SIG-M5 treated with dmso at 0.1 percent for 504 hours (cell line): ENCODE data around the gene B3GAT2.
"Not testable (repeated sequence)": the region's sequence is repeated elsewhere in the genome, so short reads cannot be mapped to it uniquely, and the experiment has no call there.

Experiments
- DNase-seq: peaks from one replicate; lab custom pipeline; 2025; ENCODE audit not compliant: unreplicated experiment; lab: John Stamatoyannopoulos, UW

B3GAT2 gene, protein sequence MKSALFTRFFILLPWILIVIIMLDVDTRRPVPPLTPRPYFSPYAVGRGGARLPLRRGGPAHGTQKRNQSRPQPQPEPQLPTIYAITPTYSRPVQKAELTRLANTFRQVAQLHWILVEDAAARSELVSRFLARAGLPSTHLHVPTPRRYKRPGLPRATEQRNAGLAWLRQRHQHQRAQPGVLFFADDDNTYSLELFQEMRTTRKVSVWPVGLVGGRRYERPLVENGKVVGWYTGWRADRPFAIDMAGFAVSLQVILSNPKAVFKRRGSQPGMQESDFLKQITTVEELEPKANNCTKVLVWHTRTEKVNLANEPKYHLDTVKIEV

DNA sequence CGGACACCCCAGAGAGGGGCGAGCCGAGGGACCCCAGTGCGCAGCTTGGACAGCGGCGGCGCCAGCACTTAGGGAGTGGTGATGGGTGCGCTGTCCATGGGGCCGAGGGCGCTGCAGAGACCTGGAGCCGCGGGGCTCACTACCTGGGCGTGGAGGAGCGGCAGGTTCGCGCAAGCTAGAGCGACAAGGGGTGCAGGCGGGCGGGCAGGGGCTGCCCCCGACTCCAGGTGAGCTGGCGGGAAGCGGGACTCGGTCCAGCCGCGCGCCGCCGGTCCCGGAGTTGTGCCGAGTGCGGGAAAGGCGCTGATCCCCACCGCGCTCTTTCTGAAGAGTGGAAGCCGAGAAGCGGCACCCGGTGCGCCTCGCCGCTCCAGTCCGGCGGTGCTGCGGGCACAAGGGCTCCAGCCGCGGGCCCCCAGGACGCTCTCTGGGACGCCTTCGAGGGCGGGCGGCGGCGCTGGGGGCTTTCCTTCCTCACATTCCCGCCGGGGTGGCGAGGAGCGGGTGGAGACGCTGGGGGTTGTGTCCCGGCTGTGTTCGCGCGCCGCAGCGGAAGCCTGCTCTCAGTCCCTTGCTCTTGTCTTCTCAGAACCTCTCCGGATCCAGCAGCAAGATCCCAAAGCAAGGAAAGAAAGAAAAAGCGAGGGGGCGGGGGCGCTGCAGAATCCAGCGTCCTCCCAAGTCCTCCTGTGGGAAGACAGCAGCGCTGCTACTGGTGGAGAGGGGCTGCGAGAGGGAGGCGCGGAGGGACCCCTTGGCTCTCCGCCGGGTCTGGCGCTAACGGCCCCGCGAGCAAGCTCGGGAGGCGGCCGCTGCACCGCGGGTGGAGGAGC, at the start of gene B3GAT2:
Gene B3GAT2 (minus strand): TSS at position 610 of the 833 bp plus-strand sequence. CDS start 631 bp downstream, outside the sequence.
- no peak for DNase-seq

DNA sequence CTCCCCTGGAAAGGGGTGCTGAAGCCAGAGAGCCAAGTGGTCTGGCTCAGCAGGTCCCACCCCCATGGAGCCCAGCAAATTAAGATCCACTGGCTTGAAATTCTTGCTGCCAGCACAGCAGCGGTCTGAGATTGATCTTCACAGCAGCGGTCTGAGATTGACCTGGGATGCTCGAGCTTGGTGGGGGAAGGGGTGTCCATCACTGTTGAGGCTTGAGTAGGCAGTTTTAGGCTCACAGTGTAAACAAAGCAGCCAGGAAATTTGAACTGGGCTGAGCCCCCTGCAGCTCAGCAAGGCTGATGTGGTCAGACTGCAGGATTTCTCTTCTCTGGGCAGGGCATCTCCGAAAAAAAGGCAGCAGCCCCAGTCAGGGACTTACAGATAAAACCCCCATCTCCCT, 41.3 kb upstream of the B3GAT2 start:
- DNase-seq = no peak

DNA sequence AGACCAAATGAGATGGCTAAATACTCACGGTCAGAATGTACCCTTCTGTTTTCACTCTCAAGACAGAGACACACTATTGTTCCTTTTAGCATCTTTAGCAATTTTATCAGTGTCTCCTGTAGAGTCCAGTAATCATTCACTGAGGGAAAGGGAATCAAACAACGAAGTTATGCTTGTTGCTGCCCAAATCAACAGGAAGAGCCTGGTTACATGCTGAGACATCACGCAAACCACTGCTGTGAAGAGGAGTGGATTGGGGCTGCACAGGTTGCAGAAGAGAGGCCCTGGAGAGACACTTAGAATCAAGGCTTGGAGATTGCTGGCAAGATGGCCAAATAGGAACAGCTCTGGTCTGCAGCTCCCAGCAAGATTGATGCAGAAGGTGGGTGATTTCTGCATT, 40.5 kb upstream of the B3GAT2 start:
- DNase-seq = no peak

DNA sequence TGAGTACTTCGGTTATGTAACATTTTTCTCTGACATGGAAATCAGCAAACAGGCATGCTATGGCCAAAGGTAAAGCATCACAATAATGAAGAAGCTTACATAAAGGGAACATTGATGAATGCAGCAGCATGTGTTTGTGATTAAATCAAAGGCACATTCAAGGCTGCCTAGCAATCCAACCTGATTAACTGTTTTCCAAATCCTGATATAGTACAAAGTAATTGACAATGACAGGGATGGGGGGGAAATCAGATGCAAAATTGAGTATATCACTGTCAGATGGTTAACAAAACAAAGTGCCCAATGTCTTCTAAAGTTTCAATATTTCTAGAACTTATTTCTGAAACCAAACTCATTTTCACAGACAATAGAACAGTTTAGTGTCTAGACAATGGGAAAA, 39.2 kb upstream of the B3GAT2 start:
- no peak for DNase-seq

DNA sequence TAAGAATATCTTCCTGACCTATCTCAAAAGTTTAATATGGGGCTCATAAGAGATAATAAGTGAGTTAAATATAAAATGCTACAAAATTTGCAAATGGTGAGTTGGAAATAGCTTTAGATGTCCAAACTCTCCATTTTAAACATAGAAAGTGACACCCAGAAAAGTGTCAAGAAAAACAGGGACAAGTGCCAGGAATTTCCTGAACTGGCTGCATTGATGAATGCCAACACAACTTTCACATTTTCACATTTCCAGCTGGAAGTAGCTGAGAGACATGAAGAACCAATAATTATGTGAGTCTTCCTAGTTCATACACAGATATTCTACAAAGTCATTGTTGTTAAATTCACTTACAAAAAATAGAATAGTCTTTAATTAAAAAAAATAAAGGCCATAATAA, 38.6 kb upstream of the B3GAT2 start:
- no peak for DNase-seq

DNA sequence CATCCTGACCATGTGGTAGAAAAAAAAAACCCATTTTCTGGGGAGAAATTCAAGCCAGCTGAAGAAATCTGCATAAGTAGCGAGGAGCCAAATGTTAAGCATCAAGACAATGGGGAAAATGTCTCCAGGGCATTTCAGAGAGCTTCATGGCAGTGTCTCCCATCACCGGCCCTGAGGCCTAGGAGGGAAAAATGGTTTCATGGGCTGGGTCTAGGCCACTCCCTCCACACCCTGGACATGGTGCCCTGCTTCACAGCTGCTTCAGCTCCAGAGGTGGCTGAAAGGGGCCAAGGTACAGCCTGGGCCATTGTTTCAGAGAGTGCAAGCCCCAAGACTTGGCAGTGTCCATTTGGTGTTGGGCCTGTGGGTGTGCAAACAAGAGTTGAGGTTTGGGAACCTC, 34.4 kb upstream of the B3GAT2 start:
- no peak for DNase-seq

DNA sequence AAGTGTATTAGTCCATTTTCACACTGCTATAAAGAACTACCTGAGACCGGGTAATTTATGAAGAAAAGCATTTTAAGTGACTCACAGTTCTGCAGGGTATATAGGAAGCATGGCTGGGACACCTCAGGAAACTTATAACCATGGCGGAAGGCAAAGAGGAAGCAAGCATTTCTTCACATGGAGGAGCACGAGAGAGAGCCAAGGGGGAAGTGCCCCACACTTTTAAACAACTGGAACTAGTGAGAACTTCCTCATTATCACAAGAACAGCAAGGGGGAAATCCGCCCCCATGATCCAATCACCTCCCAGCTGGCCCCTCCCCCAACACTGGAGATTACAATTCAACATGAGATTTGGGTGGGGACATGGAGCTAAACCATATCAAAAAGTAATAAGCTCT, 28.3 kb upstream of the B3GAT2 start:
- DNase-seq = peak; percentile 33

DNA sequence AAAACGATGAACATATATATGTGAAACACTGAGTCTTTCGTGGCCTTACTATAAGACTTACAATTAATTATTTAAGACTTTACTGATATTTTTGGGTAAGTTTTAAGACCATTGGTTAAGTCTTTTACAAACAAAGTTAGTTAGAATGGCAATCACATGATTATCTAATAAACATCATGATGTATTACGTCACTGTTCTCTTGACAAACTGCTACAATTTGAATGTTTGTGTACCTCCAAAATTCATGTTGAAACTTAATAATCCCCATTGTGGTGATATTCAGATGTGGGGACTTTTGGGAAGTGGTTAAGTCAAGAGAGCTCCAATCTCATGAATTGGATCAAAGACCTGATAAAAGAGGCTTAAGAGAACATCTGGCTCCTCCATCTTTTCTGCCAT, 25.9 kb upstream of the B3GAT2 start:
- DNase-seq = no peak

DNA sequence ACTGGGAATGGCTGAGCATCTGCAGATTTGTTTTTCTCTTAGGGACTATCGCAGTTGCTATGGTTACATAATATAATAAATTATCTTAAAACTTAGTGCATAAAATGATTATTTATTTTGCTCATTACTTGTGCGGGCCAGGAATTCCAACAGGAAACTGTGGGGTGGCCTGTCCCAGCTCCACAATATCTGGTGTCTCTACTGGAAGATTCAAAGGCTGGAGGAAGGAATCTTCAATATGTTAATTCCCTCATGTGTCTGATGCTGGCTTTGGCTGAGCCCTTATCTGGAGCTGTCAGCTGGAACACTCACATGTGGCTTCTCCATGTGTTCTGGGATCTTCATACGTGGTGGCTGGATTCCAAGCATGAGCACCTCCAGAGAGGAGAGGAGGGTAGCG, 23.9 kb upstream of the B3GAT2 start:
- no peak for DNase-seq

DNA sequence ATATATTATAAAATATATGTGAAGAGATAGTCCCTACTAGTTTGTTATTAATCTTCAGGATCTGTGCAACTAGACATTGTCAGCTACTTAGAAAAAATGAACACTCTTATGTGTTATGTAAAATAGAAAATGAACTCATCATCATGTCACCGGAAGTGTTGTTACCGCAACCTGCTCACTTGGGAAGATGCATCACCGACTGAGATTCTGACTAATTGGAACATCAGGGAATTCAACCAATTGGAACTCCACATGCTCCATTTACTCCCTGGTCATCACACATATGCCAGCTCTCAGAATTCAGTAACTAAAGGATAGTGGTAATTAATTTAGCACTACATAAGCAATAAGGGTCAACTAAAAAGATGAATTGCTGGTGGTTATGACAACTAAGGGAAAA, 16.7 kb upstream of the B3GAT2 start:
- DNase-seq = no peak

DNA sequence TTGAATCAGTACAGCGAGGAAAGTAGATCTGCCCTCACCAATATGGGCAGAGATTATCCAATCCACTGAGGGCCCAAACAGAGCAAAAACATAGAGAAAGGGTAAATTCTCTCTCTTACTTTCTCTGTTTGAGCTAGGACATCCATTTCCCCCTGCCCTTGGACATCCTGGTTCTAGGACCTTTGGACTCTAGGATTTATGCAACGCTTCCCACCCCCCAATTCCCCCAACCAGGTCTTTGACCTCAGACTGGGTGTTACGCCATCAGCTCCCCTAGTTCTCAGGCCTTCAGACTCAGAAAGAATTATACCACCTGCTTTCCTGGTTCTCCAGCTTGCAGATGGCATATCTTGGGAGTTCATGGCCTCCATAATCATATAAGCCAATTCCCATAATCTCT, 10.2 kb upstream of the B3GAT2 start:
- DNase-seq = no peak

DNA sequence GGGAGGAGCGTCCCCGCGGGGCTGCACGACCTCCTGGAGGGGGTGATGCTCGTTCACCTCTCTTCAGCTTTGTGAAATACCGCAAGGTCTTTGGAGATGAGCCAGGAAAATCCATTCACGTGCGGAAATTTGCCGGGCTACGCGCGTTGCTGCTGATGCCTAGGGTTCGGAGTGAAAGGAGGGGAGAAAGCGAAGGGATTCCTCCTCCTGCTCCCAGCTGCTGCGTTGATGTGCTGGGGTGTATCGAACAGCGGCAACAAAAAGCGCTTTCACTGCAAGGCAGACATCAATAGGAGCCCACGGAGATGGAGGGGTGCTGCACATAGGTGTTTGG, 391 bp upstream of the B3GAT2 start:
- DNase-seq = no peak

DNA sequence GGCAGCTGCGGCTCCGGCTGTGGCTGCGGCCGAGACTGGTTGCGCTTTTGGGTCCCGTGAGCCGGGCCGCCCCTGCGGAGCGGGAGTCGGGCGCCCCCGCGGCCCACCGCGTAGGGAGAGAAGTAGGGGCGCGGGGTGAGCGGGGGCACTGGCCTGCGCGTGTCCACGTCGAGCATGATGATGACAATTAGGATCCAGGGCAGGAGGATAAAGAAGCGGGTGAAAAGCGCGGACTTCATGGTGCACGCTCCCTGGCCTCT, 739 bp downstream of the B3GAT2 start:
- DNase-seq = no peak

DNA sequence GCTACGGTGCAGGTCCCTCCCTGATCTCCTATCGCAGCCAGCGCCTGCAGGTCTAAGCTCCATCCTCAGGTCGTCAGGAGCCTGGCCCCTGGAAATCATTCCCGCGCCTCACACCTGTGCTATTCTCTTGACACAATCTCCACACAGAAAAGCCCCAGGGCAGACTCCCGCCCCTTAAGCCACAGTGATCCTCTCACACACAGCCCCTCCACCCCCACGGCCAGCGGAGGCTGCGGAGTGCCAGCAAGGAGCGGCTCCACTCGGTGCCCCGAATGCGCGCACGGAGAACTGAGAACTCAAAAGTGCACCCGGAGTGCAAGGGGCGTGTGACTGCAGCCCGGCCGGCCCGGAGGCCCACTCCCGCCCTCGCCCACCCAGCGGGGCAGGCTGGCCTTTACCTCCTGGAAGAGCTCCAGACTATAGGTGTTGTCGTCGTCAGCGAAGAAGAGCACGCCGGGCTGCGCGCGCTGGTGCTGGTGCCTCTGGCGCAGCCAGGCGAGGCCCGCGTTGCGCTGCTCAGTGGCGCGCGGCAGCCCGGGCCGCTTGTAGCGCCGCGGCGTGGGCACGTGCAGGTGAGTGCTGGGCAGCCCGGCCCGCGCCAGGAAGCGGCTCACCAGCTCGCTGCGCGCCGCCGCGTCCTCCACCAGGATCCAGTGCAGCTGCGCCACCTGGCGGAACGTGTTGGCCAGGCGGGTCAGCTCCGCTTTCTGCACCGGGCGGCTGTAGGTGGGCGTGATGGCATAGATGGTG, 1.2 kb downstream of the B3GAT2 start:
- peak; percentile 46 for DNase-seq

DNA sequence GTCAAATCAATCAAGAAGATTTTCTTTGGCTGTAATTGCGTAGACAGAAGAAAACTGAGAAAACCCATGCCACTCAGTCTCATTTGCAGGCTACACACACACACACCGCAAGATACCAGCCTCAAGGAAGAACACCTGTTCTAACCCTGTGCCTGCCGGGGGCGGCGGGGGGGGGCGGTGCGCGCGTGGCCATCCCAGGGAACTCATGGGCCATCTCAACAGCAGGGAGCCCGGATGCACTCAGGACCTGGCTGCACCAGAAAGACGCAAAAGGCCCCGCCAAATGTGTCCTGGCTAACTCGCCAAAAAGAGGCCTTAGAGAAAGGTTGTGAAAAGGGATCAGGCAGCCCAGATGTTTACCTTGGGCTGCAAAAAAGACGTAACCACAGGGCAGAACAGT, 2.1 kb downstream of the B3GAT2 start:
- no peak for DNase-seq

DNA sequence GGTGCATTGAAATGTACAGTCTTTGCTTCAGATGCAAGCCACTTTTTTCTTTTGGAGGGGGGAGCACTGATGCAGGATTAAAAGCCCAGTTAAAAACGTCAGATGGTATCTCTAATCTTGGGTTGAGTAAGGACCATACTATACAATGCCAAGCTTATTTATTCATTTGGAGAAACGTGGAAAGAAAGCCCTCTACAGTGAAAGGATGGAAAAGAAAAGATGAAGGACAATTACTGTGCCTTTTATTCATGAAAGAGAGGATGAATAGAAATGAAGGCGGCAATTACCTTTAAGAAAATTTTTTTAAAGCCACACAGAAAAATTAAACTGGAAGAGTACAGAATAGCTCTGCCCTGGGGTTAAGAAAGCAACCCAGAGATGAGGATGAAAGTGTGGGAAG, 2.7 kb downstream of the B3GAT2 start:
- no peak for DNase-seq

DNA sequence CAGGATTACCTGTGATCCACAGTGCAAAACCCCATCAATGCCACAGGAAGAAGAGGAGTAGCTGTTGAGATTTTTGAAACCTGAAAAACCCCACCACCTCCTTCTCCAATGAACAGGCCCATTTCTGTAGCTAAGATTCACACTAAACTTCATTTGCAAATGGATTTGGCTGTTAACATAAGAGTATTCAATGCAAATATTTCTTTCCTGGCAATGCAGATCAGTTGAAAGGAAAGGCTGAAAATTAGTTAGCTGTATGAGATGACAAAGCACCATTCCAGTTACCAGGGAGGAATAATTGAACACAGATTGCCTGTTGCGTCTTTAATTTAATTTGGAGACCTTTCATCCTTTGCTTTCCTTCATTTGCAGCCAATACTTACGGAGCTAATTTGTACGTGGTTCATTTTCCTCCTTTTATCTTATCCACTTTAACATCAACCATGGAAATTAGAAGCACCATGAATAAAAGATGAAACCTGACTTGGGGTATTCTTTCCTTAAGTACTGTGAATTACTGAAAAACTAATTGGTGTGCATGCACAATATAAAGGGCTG, 4.2 kb downstream of the B3GAT2 start:
- DNase-seq = no peak

DNA sequence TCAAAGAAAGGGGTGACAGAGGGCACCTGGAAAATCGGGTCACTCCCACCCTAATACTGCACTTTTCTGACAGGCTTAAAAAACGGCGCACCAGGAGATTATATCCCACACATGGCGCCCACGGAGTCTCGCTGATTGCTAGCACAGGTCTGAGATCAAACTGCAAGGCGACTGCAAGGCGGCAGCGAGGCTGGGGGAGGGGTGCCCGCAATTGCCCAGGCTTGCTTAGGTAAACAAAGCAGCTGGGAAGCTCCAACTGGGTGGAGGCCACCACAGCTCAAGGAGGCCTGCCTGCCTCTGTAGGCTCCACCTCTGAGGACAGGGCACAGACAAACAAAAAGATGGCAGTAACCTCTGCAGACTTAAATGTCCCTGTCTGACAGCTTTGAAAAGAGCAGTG, 12.5 kb downstream of the B3GAT2 start:
- not testable (repeated sequence) for DNase-seq

DNA sequence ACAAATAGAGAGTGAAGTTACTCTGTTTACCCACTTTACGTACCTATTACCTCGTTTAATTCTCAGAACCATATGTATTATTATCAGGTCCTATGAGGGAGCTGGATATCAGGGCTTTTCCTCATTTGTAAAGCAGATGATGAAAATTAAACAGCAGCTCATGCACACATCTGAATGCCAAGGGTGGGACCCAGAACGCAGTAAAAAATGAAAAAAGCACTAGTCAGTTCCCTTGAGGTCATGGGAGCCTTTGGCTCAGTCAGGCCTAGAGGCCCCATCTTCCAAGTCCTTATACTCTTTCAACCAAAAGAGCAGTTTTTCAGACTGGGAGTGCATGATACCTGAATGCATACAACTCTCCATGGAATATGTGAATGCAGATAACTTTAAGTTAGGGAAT, 23.0 kb downstream of the B3GAT2 start:
- DNase-seq = no peak

DNA sequence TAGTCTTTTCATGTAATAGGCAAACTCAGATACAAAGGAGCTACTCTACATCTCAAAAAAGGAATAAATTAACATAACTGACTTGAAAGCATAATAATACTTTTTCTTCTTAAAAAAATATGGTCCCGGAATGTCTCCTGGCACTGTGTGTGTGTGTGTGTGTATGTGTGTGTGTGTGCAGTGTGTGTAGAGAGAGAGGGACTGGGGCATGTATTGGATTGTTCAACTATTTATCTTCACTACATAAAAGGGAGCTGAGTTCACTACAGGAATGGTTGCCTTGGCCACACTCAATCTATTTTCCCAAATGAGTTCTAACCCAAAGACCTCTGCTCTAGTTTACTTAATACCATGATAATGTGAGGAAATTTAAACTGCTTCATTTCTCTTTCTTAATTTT, 51.1 kb downstream of the B3GAT2 start:
- no peak for DNase-seq

DNA sequence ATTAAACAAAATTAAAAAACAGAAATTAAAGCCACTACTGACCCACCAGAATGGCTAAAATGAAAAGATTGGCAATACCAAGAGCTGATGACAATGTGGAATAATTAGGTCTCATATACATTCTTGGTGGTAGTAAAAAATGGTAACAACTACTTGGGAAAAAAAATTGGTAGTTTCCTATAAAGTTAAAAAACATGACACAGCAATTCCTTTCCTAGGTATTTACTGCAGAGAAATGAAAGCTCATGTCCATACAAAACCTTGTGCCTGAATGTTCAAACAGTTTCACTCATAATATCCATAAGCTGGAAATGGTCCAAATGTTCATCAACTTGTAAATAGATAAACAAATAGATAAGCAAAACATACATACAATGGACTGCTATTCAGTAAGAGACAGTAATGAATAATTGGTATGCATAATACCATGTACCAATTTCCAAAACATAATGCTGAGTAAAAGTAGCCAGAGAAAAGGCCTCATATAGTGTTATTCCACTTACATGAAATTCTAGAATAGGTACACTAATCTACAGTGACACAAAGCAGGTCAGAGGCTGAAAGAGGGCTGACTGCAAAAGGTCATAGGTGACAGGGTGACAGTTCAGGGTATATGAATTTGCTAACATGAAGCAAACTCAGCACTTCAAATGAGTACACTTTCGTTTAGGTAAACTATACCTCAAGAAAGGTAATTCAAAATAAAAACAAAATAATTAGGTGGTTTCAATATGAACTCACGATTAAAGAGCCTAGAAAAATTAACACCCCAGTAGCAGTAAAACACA, 53.0 kb downstream of the B3GAT2 start:
- no peak for DNase-seq
